IMR-90 (cell line): Measurements from ENCODE around the gene NPTN. TPM values are rescaled to one million over a fixed set of nuclear protein-coding genes. Genes with fewer than 3 reads are reported as not detected.

Experiments used
- ATAC-seq: fragments of 200-7000 bp; cut with Tn5 transposase; 2 replicates; pipeline ENCODE4 v1.9.1; 2020; ENCODE audit warnings: low read depth, mild to moderate bottlenecking, moderate library complexity
- BruUV-seq: library from RNA; stranded (reverse); fragments of 400-500 nt; replicated peaks from 2 replicates; lab custom pipeline; 2021; lab: Mats Ljungman, UMichigan
- CTCF ChIA-PET: fragments of 300-600 bp; formaldehyde crosslinking; extraction: SDS; loops from one replicate; lab custom pipeline; 2021; ENCODE audit warnings: antibody characterized with exemption; lab: Yijun Ruan, JAX
- POLR2A ChIA-PET: fragments of 300-600 bp; sonication (Branson Sonifier 250); formaldehyde crosslinking; loops from one replicate; lab custom pipeline; 2022; ENCODE audit warnings: antibody characterized with exemption; ENCODE audit not compliant: unreplicated experiment; lab: Charles Lee
- DNase-seq: peaks from one replicate; pipeline ENCODE4 v3.0.0; 2013
- H2AFZ ChIP-seq: replicated peaks from 2 replicates; pipeline ENCODE3; 2013; ENCODE audit warnings: low read length, mild to moderate bottlenecking; ENCODE audit not compliant: poor library complexity
- H2AK5ac ChIP-seq: 2 replicates; pipeline ENCODE4 v1.6.1; 2013; ENCODE audit warnings: low read depth, low read length, inconsistent platforms
- H2AK9ac ChIP-seq: replicated peaks from 2 replicates; pipeline ENCODE3; 2013; ENCODE audit warnings: mild to moderate bottlenecking, low read depth, low read length, moderate library complexity; ENCODE audit not compliant: poor library complexity
- H2BK120ac ChIP-seq: 2 replicates; pipeline ENCODE4 v1.6.1; 2013; ENCODE audit warnings: low read depth, low read length, inconsistent platforms
- H2BK15ac ChIP-seq: 3 replicates; pipeline ENCODE4 v1.6.1; 2013; ENCODE audit warnings: low read depth, low read length, inconsistent platforms
- H2BK20ac ChIP-seq: 2 replicates; pipeline ENCODE4 v1.6.1; 2013; ENCODE audit warnings: low read depth, mild to moderate bottlenecking, inconsistent platforms, low read length, moderate library complexity
- H2BK5ac ChIP-seq: 2 replicates; pipeline ENCODE4 v1.6.1; 2013; ENCODE audit warnings: mild to moderate bottlenecking, low read depth, low read length, inconsistent platforms; ENCODE audit not compliant: poor library complexity, severe bottlenecking
- H3K14ac ChIP-seq: replicated peaks from 2 replicates; pipeline ENCODE4 v1.6.1; 2013; ENCODE audit warnings: low read depth, low read length, inconsistent platforms
- H3K18ac ChIP-seq: 2 replicates; pipeline ENCODE4 v1.6.1; 2013; ENCODE audit warnings: low read depth, low read length, control low read depth
- H3K23ac ChIP-seq: 2 replicates; pipeline ENCODE4 v1.6.1; 2013; ENCODE audit warnings: low read depth, low read length, inconsistent platforms
- H3K27ac ChIP-seq: 2 replicates; pipeline ENCODE4 v1.5.1; 2013; ENCODE audit warnings: mild to moderate bottlenecking, control low read depth, low read length; ENCODE audit not compliant: insufficient read depth
- H3K27me3 ChIP-seq: 2 replicates; pipeline ENCODE4 v1.6.1; 2013; ENCODE audit warnings: low read length; ENCODE audit not compliant: control insufficient read depth, insufficient read depth
- H3K36me3 ChIP-seq: 2 replicates; pipeline ENCODE4 v1.6.1; 2013; ENCODE audit warnings: low read length, mixed read lengths; ENCODE audit not compliant: control insufficient read depth, insufficient read depth
- H3K4ac ChIP-seq: 2 replicates; pipeline ENCODE4 v1.6.1; 2013; ENCODE audit warnings: low read depth, low read length, inconsistent platforms
- H3K4me1 ChIP-seq: 2 replicates; pipeline ENCODE4 v1.6.1; 2013; ENCODE audit warnings: low read length, mixed read lengths; ENCODE audit not compliant: control insufficient read depth, insufficient read depth
- H3K4me2 ChIP-seq: 2 replicates; pipeline ENCODE4 v1.6.1; 2013; ENCODE audit warnings: low read depth, mild to moderate bottlenecking, control low read depth, low read length, moderate library complexity
- H3K4me3 ChIP-seq: 2 replicates; pipeline ENCODE4 v1.5.1; 2013; ENCODE audit warnings: low read depth, mild to moderate bottlenecking, control low read depth, low read length, moderate library complexity; ENCODE audit not compliant: insufficient read depth
- H3K56ac ChIP-seq: 2 replicates; pipeline ENCODE4 v1.6.1; 2013; ENCODE audit warnings: low read length, inconsistent platforms; ENCODE audit not compliant: insufficient read depth; ENCODE audit errors: extremely low read depth
- H3K79me1 ChIP-seq, 2 experiments: 2 replicates each; pipeline ENCODE4 v1.6.1; 2013; ENCODE audit warnings: low read length in 2 of 2, inconsistent platforms in 1 of 2, low read depth in 1 of 2
- H3K9ac ChIP-seq: 2 replicates; pipeline ENCODE4 v1.6.1; 2013; ENCODE audit warnings: low read depth, low read length, control low read depth
- H3K9me1 ChIP-seq: 2 replicates; pipeline ENCODE4 v1.6.1; 2013; ENCODE audit warnings: low read length, inconsistent platforms; ENCODE audit not compliant: insufficient read depth
- H3K9me3 ChIP-seq: 2 replicates; pipeline ENCODE4 v1.6.1; 2013; ENCODE audit warnings: low read length; ENCODE audit not compliant: control insufficient read depth, insufficient read depth
- H4K20me1 ChIP-seq: 2 replicates; pipeline ENCODE4 v1.6.1; 2013; ENCODE audit warnings: low read length, inconsistent platforms; ENCODE audit not compliant: insufficient read depth
- H4K5ac ChIP-seq: 2 replicates; pipeline ENCODE4 v1.6.1; 2013; ENCODE audit warnings: mild to moderate bottlenecking, low read depth, low read length, control low read depth
- H4K8ac ChIP-seq, 2 experiments: 2 replicates each; pipeline ENCODE4 v1.6.1; 2013; ENCODE audit warnings: low read depth in 2 of 2, low read length in 2 of 2, control low read depth in 1 of 2, inconsistent platforms in 1 of 2
- H4K91ac ChIP-seq: 2 replicates; pipeline ENCODE4 v1.6.1; 2013; ENCODE audit warnings: low read depth, low read length, inconsistent platforms; ENCODE audit not compliant: insufficient read depth
- BHLHE40 ChIP-seq: fragments of 150-350 bp; IDR thresholded peaks from 2 replicates; pipeline ENCODE4 v1.6.1; 2016; ENCODE audit warnings: mild to moderate bottlenecking, low read depth, low read length
- CEBPB ChIP-seq: IDR thresholded peaks from 2 replicates; pipeline ENCODE4 v1.6.1; 2012; ENCODE audit warnings: low read depth, low read length, improper control_type of control experiment
- CHD1 ChIP-seq: IDR thresholded peaks from 2 replicates; pipeline ENCODE4 v1.6.1; 2012; ENCODE audit warnings: low read depth, low read length, improper control_type of control experiment
- CTCF ChIP-seq: conservative IDR thresholded peaks from 2 replicates; pipeline ENCODE4 v1.5.1; 2012; ENCODE audit warnings: mild to moderate bottlenecking, low read depth, low read length, improper control_type of control experiment
- ELK1 ChIP-seq: fragments of 150-350 bp; IDR thresholded peaks from 2 replicates; pipeline ENCODE4 v1.6.1; 2016; ENCODE audit warnings: low read depth, mild to moderate bottlenecking, low read length, moderate library complexity, borderline replicate concordance
- FOS ChIP-seq: fragments of 150-350 bp; IDR thresholded peaks from 2 replicates; pipeline ENCODE4 v1.6.1; 2016; ENCODE audit warnings: low read depth, low read length
- MAFK ChIP-seq: IDR thresholded peaks from 2 replicates; pipeline ENCODE4 v1.6.1; 2012; ENCODE audit warnings: low read depth, low read length, improper control_type of control experiment
- MAZ ChIP-seq: IDR thresholded peaks from 2 replicates; pipeline ENCODE4 v1.6.1; 2012; ENCODE audit warnings: low read depth, mild to moderate bottlenecking, low read length, improper control_type of control experiment, moderate library complexity, borderline replicate concordance
- MXI1 ChIP-seq: IDR thresholded peaks from 2 replicates; pipeline ENCODE4 v1.6.1; 2012; ENCODE audit warnings: low read depth, mild to moderate bottlenecking, low read length, moderate library complexity, borderline replicate concordance
- NFE2L2 ChIP-seq: fragments of 150-350 bp; IDR thresholded peaks from 2 replicates; pipeline ENCODE4 v1.6.1; 2016; ENCODE audit warnings: low read depth, mild to moderate bottlenecking, low read length
- POLR2A ChIP-seq: IDR thresholded peaks from 2 replicates; pipeline ENCODE4 v1.6.1; 2012; ENCODE audit warnings: mild to moderate bottlenecking, low read depth, low read length
- RAD21 ChIP-seq: IDR thresholded peaks from 2 replicates; pipeline ENCODE4 v1.6.1; 2012; ENCODE audit warnings: low read length, improper control_type of control experiment
- RCOR1 ChIP-seq: IDR thresholded peaks from 2 replicates; pipeline ENCODE4 v1.6.1; 2012; ENCODE audit warnings: mild to moderate bottlenecking, low read length, improper control_type of control experiment; ENCODE audit not compliant: insufficient replicate concordance
- RFX5 ChIP-seq: IDR thresholded peaks from 2 replicates; pipeline ENCODE4 v1.8.0; 2012; ENCODE audit warnings: low read depth, mild to moderate bottlenecking, low read length, moderate library complexity
- SMC3 ChIP-seq: fragments of 150-350 bp; IDR thresholded peaks from 2 replicates; pipeline ENCODE4 v1.6.1; 2016; ENCODE audit warnings: low read depth, mild to moderate bottlenecking, antibody characterized with exemption, low read length, moderate library complexity
- USF2 ChIP-seq: fragments of 150-350 bp; IDR thresholded peaks from 2 replicates; pipeline ENCODE4 v1.6.1; 2017; ENCODE audit warnings: mild to moderate bottlenecking, antibody characterized with exemption, low read length, low read depth
- dilution Hi-C: fragments of 300-500 bp; cut with HindIII; formaldehyde crosslinking; loops from one replicate; pipeline ENCODE4 v1.14.3; 2018; ENCODE audit warnings: low sequenced_read_pairs; ENCODE audit not compliant: unreplicated experiment
- in situ Hi-C: fragments of 300-500 bp; cut with MboI; formaldehyde crosslinking; loops from 3 replicates; pipeline ENCODE4 v1.14.3; 2019; ENCODE audit warnings: low sequenced_read_pairs, inconsistent platforms, mixed read lengths
- intact Hi-C: fragments of 100-400 bp; cut with micrococcal nuclease; formaldehyde crosslinking; loops from 2 replicates; pipeline ENCODE4 v1.10.0; 2022
- polyA plus RNA-seq, 3 experiments: library from polyadenylated mRNA; depleted of rRNA; stranded (reverse); fragments of >200 nt; gene quantifications; 2 replicates each; pipeline ENCODE4 v1.2.3, GENCODE V29; 2012; ENCODE audit warnings: low replicate concordance in 1 of 3
- total RNA-seq: library from RNA; depleted of rRNA; stranded (reverse); fragments of >200 nt; gene quantifications from 2 replicates; pipeline ENCODE4 v1.2.3, GENCODE V29; 2012

NPTN gene
- total and polyA plus RNA-seq, 2 of the 4 experiments (the other 2 are of a cell fraction), result 171 to 329 TPM

GRCh38 chr15:73620078-73620477 lies 13.1 kb downstream of the NPTN start:
- Histone ChIP-seq H3K4me3 (no peak overlapping the region), H2AK5ac (no peak overlapping the region)

More at GRCh38 chr15:73620078-73620477, 13.1 kb downstream of the NPTN start:
- Histone ChIP-seq H3K23ac (no peak overlapping the region), H4K91ac (no peak overlapping the region), H2AK9ac (no peak overlapping the region), H3K9me3 (no peaks in the 10 kb centered on the region), H2BK15ac (no peak overlapping the region), H3K9me1 (peaks cover 9% of the 10 kb centered on the region; the same call in 1 of the 2 replicates), H3K36me3 (0 out of 2 replicates have a peak, but pooled peaks cover 2% of the 10 kb centered on the region), H2BK5ac (no peak overlapping the region), H2BK20ac (no peak overlapping the region), H3K14ac (no peak overlapping the region), H3K27ac (no peak overlapping the region), H3K79me1 (peaks cover 26 to 75% of the 10 kb centered on the region in 2 experiments), H4K20me1 (peaks cover 93% of the 10 kb centered on the region), H3K4me2 (no peak overlapping the region), H2BK120ac (no peak overlapping the region), H3K56ac (no peak overlapping the region), H3K18ac (no peak overlapping the region), H3K4me1 (peaks cover 2% of the 10 kb centered on the region), H4K8ac (no peak overlapping the region), H4K5ac (no peak overlapping the region), H2AFZ (no peak overlapping the region), H3K27me3 (no peaks in the 10 kb centered on the region), H3K9ac (no peak overlapping the region), H3K4ac (no peak overlapping the region)
- DNase-seq (peak; percentile 37), ATAC-seq (peak; percentile 52; the same call in 1 of the 2 replicates)
- in situ Hi-C loops (no loop called here), dilution Hi-C loops (no loop called here), intact Hi-C loops (loop anchor here (2.0 kb wide), 1 partner anchor 13 kb away; no protein-coding TSS in a partner anchor)
- ChIA-PET CTCF (interaction anchor here (0.6 to 2.1 kb wide), 3 partner anchors 11 to 16 kb away, joined by 3 to 6 read pairs (median 4); no protein-coding TSS in a partner anchor), POLR2A (no interaction called here)
- no TSS peak for BruUV-seq
- TF ChIP-seq ELK1 (no peak), FOS (no peak), MAZ (no peak), POLR2A (no peak), CEBPB (no peak), RCOR1 (no peak), MXI1 (no peak), NFE2L2 (no peak), USF2 (no peak), RAD21 (no peak), SMC3 (no peak), RFX5 (no peak), CTCF (no peak), MAFK (no peak), BHLHE40 (no peak), CHD1 (no peak)
